Activated B cell treated with CpG ODN at 0.5 μM for 24 hours (primary cell): Measurements from ENCODE around the gene ZNF8. TPM values are rescaled to one million over a fixed set of nuclear protein-coding genes. Genes with fewer than 3 reads are reported as not detected.
A peak's percentile ranks its signal among the peaks of the same experiment; 100 is the strongest.

ENCODE experiments used
- ATAC-seq: fragments of 200-7000 bp; cut with Tn5 transposase; one replicate; pipeline ENCODE4 v1.10.0; 2021; ENCODE audit warnings: low read depth, mild to moderate bottlenecking, moderate library complexity
- CTCF ChIA-PET: fragments of 350-600 bp; sonication (Branson Sonifier 250); formaldehyde crosslinking; loops from one replicate; lab custom pipeline; 2021; ENCODE audit warnings: antibody characterized with exemption; lab: Charles Lee
- POLR2A ChIA-PET: fragments of 350-600 bp; sonication (Branson Sonifier 250); formaldehyde crosslinking; loops from one replicate; lab custom pipeline; 2021; ENCODE audit warnings: antibody characterized with exemption; lab: Charles Lee
- DNase-seq: peaks from one replicate; pipeline ENCODE4 v3.0.0; 2022
- H3K27ac Mint-ChIP-seq: one replicate; pipeline ENCODE4 v1.8.0; 2020; ENCODE audit warnings: mixed read lengths
- H3K27me3 Mint-ChIP-seq: one replicate; pipeline ENCODE4 v1.8.0; 2021; ENCODE audit warnings: mixed read lengths
- H3K36me3 Mint-ChIP-seq: one replicate; pipeline ENCODE4 v1.8.0; 2021; ENCODE audit warnings: low read depth, mixed read lengths
- H3K4me1 Mint-ChIP-seq: one replicate; pipeline ENCODE4 v1.8.0; 2021; ENCODE audit warnings: mixed read lengths
- H3K4me3 Mint-ChIP-seq: one replicate; pipeline ENCODE4 v1.8.0; 2020; ENCODE audit warnings: mild to moderate bottlenecking, mixed read lengths
- H3K9me3 Mint-ChIP-seq: one replicate; pipeline ENCODE4 v1.8.0; 2020; ENCODE audit warnings: mixed read lengths
- CTCF ChIP-seq: fragments of 200-600 bp; IDR thresholded peaks from one replicate; pipeline ENCODE4 v1.8.0; 2022; ENCODE audit warnings: antibody characterized with exemption, mild to moderate bottlenecking
- intact Hi-C: fragments of 100-400 bp; cut with micrococcal nuclease; formaldehyde crosslinking; loops from one replicate; pipeline ENCODE4 v1.15.1; 2024
- total RNA-seq: library from RNA; stranded (reverse); gene quantifications from 2 replicates; pipeline ENCODE4 v1.2.3, GENCODE V29; 2022

Gene ZNF8
- total RNA-seq, 1 donor from 2014 or later, result 5.3 TPM

- ChIA-PET POLR2A (no interaction called here), CTCF (no interaction called here)
- H3K9me3 Mint-ChIP-seq, result peaks cover 20% of the 10 kb centered on the region
- DNase-seq (no peak), ATAC-seq (no peak)
- no peak for TF ChIP-seq CTCF
- H3K4me3 Mint-ChIP-seq, result no peak overlapping the region
- peaks cover 55% of the 10 kb centered on the region for H3K36me3 Mint-ChIP-seq
- H3K27me3 Mint-ChIP-seq, result no peaks in the 10 kb centered on the region
- H3K27ac Mint-ChIP-seq, result no peak overlapping the region
- intact Hi-C loops, result no loop called here
- no peaks in the 10 kb centered on the region for H3K4me1 Mint-ChIP-seq
These were observed 13.7 kb upstream of the ZNF8 start for GRCh38 chr19:58265100-58265499.

GRCh38 chr19:58268344-58268743, 10.4 kb upstream of the ZNF8 start:
- CTCF ChIA-PET, result no interaction called here
- Mint-ChIP-seq H3K27ac (no peak overlapping the region), H3K4me3 (no peak overlapping the region), H3K4me1 (no peaks in the 10 kb centered on the region), H3K27me3 (no peaks in the 10 kb centered on the region), H3K9me3 (peaks cover 12% of the 10 kb centered on the region), H3K36me3 (peaks cover 48% of the 10 kb centered on the region)
- POLR2A ChIA-PET, result no interaction called here
- intact Hi-C loops, result no loop called here
- DNase-seq (no peak), ATAC-seq (no peak)
- no peak for TF ChIP-seq CTCF

- CTCF ChIA-PET, result no interaction called here
- DNase-seq (no peak), ATAC-seq (no peak)
- Mint-ChIP-seq H3K4me1 (peaks cover 23% of the 10 kb centered on the region), H3K27me3 (no peaks in the 10 kb centered on the region), H3K27ac (no peak overlapping the region), H3K4me3 (no peak overlapping the region), H3K9me3 (peaks cover 13% of the 10 kb centered on the region), H3K36me3 (peaks cover 51% of the 10 kb centered on the region)
- no peak for TF ChIP-seq CTCF
- intact Hi-C loops, result loop anchor here (5.0 kb wide), 1 partner anchor 47 kb away; the partner anchor contains the start of gene ZNF544
- POLR2A ChIA-PET, result interaction anchor here (1.0 kb wide), 1 partner anchor 285 kb away, joined by 3 read pairs; no protein-coding TSS in a partner anchor
These were observed 4.0 kb upstream of the ZNF8 start for GRCh38 chr19:58274771-58275201.

GRCh38 chr19:58275564-58275963, 3.2 kb upstream of the ZNF8 start:
- ChIA-PET POLR2A (interaction anchor here (0.6 to 1.0 kb wide), 3 partner anchors 157 to 284 kb away, joined by 3 to 7 read pairs (median 3); no protein-coding TSS in a partner anchor), CTCF (no interaction called here)
- no peak overlapping the region for H3K27ac Mint-ChIP-seq
- ATAC-seq (no peak), DNase-seq (no peak)
- peaks cover 31% of the 10 kb centered on the region for H3K4me1 Mint-ChIP-seq
- intact Hi-C loops, result loop anchor here (5.0 kb wide), 1 partner anchor 48 kb away; the partner anchor contains the start of gene ZNF544
- no peak for TF ChIP-seq CTCF
- no peak overlapping the region for H3K4me3 Mint-ChIP-seq
- no peaks in the 10 kb centered on the region for H3K27me3 Mint-ChIP-seq
- H3K36me3 Mint-ChIP-seq, result peaks cover 47% of the 10 kb centered on the region
- peaks cover 11% of the 10 kb centered on the region for H3K9me3 Mint-ChIP-seq

GRCh38 chr19:58277197-58277596, 1.6 kb upstream of the ZNF8 start:
- no peak for TF ChIP-seq CTCF
- Mint-ChIP-seq H3K27me3 (no peaks in the 10 kb centered on the region), H3K27ac (no peak overlapping the region), H3K4me3 (peak overlapping the region; percentile 44), H3K36me3 (peaks cover 31% of the 10 kb centered on the region), H3K9me3 (peaks cover 8% of the 10 kb centered on the region), H3K4me1 (peaks cover 42% of the 10 kb centered on the region)
- intact Hi-C loops, result loop anchor here (5.0 kb wide), 1 partner anchor 50 kb away; the partner anchor contains the start of gene ZNF544
- no peak for DNase-seq
- ATAC-seq, result no peak
- ChIA-PET POLR2A (no interaction called here), CTCF (no interaction called here)
